Panc1 (cell line): ENCODE data around the gene ATM. TPM values are rescaled to one million over a fixed set of nuclear protein-coding genes. Genes with fewer than 3 reads are reported as not detected.

ENCODE experiments used
- ATAC-seq: fragments of 200-7000 bp; cut with Tn5 transposase; 2 replicates; pipeline ENCODE4 v1.9.1; 2020; ENCODE audit warnings: mild to moderate bottlenecking, moderate library complexity
- BruUV-seq: library from RNA; stranded (reverse); fragments of 400-500 nt; replicated peaks from 2 replicates; lab custom pipeline; 2021; lab: Mats Ljungman, UMichigan
- CTCF ChIA-PET: fragments of 300-600 bp; sonication (Branson Sonifier 250); formaldehyde crosslinking; loops from one replicate; lab custom pipeline; 2022; ENCODE audit warnings: antibody characterized with exemption; lab: Charles Lee
- POLR2A ChIA-PET: fragments of 300-600 bp; sonication (Branson Sonifier 250); formaldehyde crosslinking; loops from one replicate; lab custom pipeline; 2022; ENCODE audit warnings: antibody characterized with exemption; lab: Charles Lee
- DNase-seq: peaks from one replicate; pipeline ENCODE4 v3.0.0-alpha.2; 2010; ENCODE audit warnings: low read depth, low spot score
- H3K27ac ChIP-seq: 2 replicates; pipeline ENCODE4 v1.5.1; 2011; ENCODE audit warnings: mild to moderate bottlenecking, low read length, inconsistent platforms
- H3K27me3 ChIP-seq: fragments of 200-500 bp; sonication (Bioruptor generic); 2 replicates; pipeline ENCODE4 v1.6.0; 2014; ENCODE audit warnings: low read length, inconsistent platforms; ENCODE audit not compliant: control insufficient read depth, insufficient read depth
- H3K36me3 ChIP-seq: fragments of 200-500 bp; sonication (Bioruptor generic); 2 replicates; pipeline ENCODE4 v1.5.1; 2014; ENCODE audit warnings: inconsistent platforms, mild to moderate bottlenecking, low read length, moderate library complexity; ENCODE audit not compliant: control insufficient read depth, insufficient read depth
- H3K4me1 ChIP-seq: 2 replicates; pipeline ENCODE4 v1.5.1; 2011; ENCODE audit warnings: inconsistent platforms, mild to moderate bottlenecking, low read length, moderate library complexity; ENCODE audit not compliant: control insufficient read depth, insufficient read depth
- H3K4me3 ChIP-seq, 2 experiments: 2 replicates each; pipeline ENCODE4 v1.5.1; 2011 to 2012; ENCODE audit warnings: low read depth in 2 of 2, low read length in 2 of 2, mild to moderate bottlenecking in 2 of 2, inconsistent platforms in 1 of 2, moderate library complexity in 1 of 2
- H3K9me3 ChIP-seq: fragments of 200-500 bp; sonication (Bioruptor generic); 2 replicates; pipeline ENCODE4 v1.5.1; 2014; ENCODE audit warnings: low read depth, mild to moderate bottlenecking, inconsistent platforms, low read length, moderate library complexity; ENCODE audit not compliant: control insufficient read depth, insufficient read depth
- CTCF ChIP-seq: fragments of 450-650 bp; IDR thresholded peaks from 2 replicates; pipeline ENCODE4 v1.5.1; 2017; ENCODE audit warnings: mild to moderate bottlenecking
- POLR2AphosphoS5 ChIP-seq: IDR thresholded peaks from 2 replicates; pipeline ENCODE4 v1.6.1; 2012; ENCODE audit warnings: mild to moderate bottlenecking, low read depth, low read length, moderate library complexity
- REST ChIP-seq, 2 experiments: IDR thresholded peaks; 2 replicates each; pipeline ENCODE4 v1.6.1; 2011 to 2012; ENCODE audit warnings: low read depth in 2 of 2, control low read depth in 1 of 2, low read length in 1 of 2, mild to moderate bottlenecking in 1 of 2, moderate library complexity in 1 of 2; ENCODE audit not compliant: insufficient read depth in 1 of 2
- SIN3A ChIP-seq: IDR thresholded peaks from 2 replicates; pipeline ENCODE4 v1.6.1; 2012; ENCODE audit warnings: low read depth, mild to moderate bottlenecking, low read length, moderate library complexity, borderline replicate concordance; ENCODE audit not compliant: insufficient read depth
- TCF7L2 ChIP-seq: IDR thresholded peaks from 2 replicates; pipeline ENCODE4 v1.6.1; 2011; ENCODE audit warnings: mild to moderate bottlenecking, low read depth, low read length, inconsistent platforms
- in situ Hi-C: cut with HindIII; loops from 2 replicates; pipeline ENCODE4 v1.10.0; 2016; ENCODE audit warnings: low sequenced_read_pairs, low pct_unique_long_range_greater_than_20kb
- intact Hi-C: fragments of 100-400 bp; cut with micrococcal nuclease; formaldehyde crosslinking; loops from one replicate; pipeline ENCODE4 v1.10.0; 2022; ENCODE audit not compliant: unreplicated experiment
- total RNA-seq: library from RNA; stranded (reverse); gene quantifications from one replicate; pipeline ENCODE4 v1.2.1, GENCODE V29; 2021; ENCODE audit not compliant: unreplicated experiment

Gene ATM
- total RNA-seq, 1 experiment from 2014 or later: 95.6 TPM

GRCh38 chr11:108213784-108214183 is 9.1 kb upstream of the ATM start:
- Histone ChIP-seq H3K27ac (no peak overlapping the region), H3K36me3 (no peaks in the 10 kb centered on the region), H3K4me3 (no peak overlapping the region), H3K9me3 (no peaks in the 10 kb centered on the region), H3K27me3 (no peaks in the 10 kb centered on the region), H3K4me1 (peaks cover 1% of the 10 kb centered on the region; the same call in 1 of the 2 replicates)
- no peak for DNase-seq
- POLR2A ChIA-PET: no interaction called here
- TF ChIP-seq SIN3A (no peak), REST (IDR thresholded peaks at IDR 0.05; ENCODE audit: insufficient read depth in 1 of 2, low read depth in 2 of 2, low read length in 1 of 2) (no peak), POLR2AphosphoS5 (no peak), TCF7L2 (no peak), CTCF (no peak)
- in situ Hi-C loops: no loop called here
- no TSS peak for BruUV-seq
- CTCF ChIA-PET: no interaction called here
- 0 out of 2 replicates have a peak, but pooled peaks have one; percentile 34 for ATAC-seq
- intact Hi-C loops: no loop called here

GRCh38 chr11:108216988-108217387 is 5.9 kb upstream of the ATM start:
- BruUV-seq: no TSS peak
- POLR2A ChIA-PET: interaction anchor here (0.5 kb wide), 1 partner anchor 19 kb away, joined by 3 read pairs; no protein-coding TSS in a partner anchor
- H3K4me3 ChIP-seq: no peak overlapping the region
- H3K9me3 ChIP-seq: no peaks in the 10 kb centered on the region
- no peak for DNase-seq
- in situ Hi-C loops: no loop called here
- no peak overlapping the region for H3K27ac ChIP-seq
- H3K27me3 ChIP-seq: no peaks in the 10 kb centered on the region
- no peak for ATAC-seq
- H3K4me1 ChIP-seq: peaks cover 22% of the 10 kb centered on the region
- TF ChIP-seq REST (IDR thresholded peaks at IDR 0.05; ENCODE audit: insufficient read depth in 1 of 2, low read depth in 2 of 2, low read length in 1 of 2) (no peak), CTCF (no peak), TCF7L2 (no peak), POLR2AphosphoS5 (no peak), SIN3A (no peak)
- CTCF ChIA-PET: no interaction called here
- intact Hi-C loops: no loop called here
- H3K36me3 ChIP-seq: no peaks in the 10 kb centered on the region
